Progenitor cell of endocrine pancreas (in vitro differentiated cells): Measurements from ENCODE around the gene GSTO1. TPM values are rescaled to one million over a fixed set of nuclear protein-coding genes. Genes with fewer than 3 reads are reported as not detected.

Experiments
- DNase-seq: peaks from one replicate; pipeline ENCODE4 v3.0.0; 2021; ENCODE audit warnings: low spot score; ENCODE audit not compliant: unreplicated experiment
- H3K27ac Mint-ChIP-seq: 2 replicates; pipeline ENCODE4 v1.8.0; 2021; ENCODE audit warnings: mild to moderate bottlenecking, moderate library complexity, mixed read lengths
- H3K27me3 Mint-ChIP-seq: 2 replicates; pipeline ENCODE4 v1.8.0; 2021; ENCODE audit warnings: mixed read lengths
- H3K36me3 Mint-ChIP-seq: 2 replicates; pipeline ENCODE4 v1.8.0; 2022; ENCODE audit warnings: mixed read lengths; ENCODE audit not compliant: insufficient read depth
- H3K4me1 Mint-ChIP-seq: 2 replicates; pipeline ENCODE4 v1.8.0; 2021; ENCODE audit warnings: low read depth, mixed read lengths
- H3K4me3 Mint-ChIP-seq: 2 replicates; pipeline ENCODE4 v1.8.0; 2021; ENCODE audit warnings: low read depth, mild to moderate bottlenecking, moderate library complexity, mixed read lengths
- H3K9me3 Mint-ChIP-seq: 2 replicates; pipeline ENCODE4 v1.8.0; 2021; ENCODE audit warnings: low read depth, mixed read lengths
- CTCF ChIP-seq: fragments of 200-600 bp; sonication (generic); IDR thresholded peaks from one replicate; pipeline ENCODE4 v1.5.0; 2021; ENCODE audit warnings: antibody characterized with exemption, mild to moderate bottlenecking; ENCODE audit not compliant: unreplicated experiment
- total RNA-seq: library from RNA; stranded (reverse); gene quantifications from 2 replicates; pipeline ENCODE4 v1.2.1, GENCODE V29; 2021

The GSTO1 gene
- total RNA-seq, 1 donor from 2014 or later = 107 TPM

DNA sequence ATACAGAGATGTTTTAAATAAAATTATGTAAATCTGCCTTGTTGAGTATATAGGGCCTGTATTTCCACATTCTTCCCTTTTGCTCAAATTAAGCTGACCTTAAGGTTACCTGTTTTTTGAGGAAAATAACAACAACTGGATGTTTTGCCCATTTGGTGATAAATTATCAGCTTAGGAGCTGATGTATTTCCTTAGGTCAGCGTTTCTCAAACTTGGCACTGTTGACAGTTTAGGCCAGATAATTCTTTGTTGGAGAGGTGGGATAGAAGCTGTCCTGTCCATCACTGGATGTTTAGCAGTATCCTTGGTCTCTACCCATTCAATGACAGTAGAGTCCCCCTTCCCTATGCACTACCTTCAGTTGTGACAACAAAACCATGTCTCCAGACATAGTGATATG lies 21.5 kb downstream of the GSTO1 start:
- TF ChIP-seq CTCF = no peak
- H3K27ac Mint-ChIP-seq = no peak overlapping the region
- H3K4me1 Mint-ChIP-seq = peaks cover 5% of the 10 kb centered on the region
- no peaks in the 10 kb centered on the region for H3K9me3 Mint-ChIP-seq
- peaks cover 1% of the 10 kb centered on the region for H3K36me3 Mint-ChIP-seq
- no peak for DNase-seq
- H3K4me3 Mint-ChIP-seq = no peak overlapping the region
- peaks cover 9% of the 10 kb centered on the region for H3K27me3 Mint-ChIP-seq

DNA sequence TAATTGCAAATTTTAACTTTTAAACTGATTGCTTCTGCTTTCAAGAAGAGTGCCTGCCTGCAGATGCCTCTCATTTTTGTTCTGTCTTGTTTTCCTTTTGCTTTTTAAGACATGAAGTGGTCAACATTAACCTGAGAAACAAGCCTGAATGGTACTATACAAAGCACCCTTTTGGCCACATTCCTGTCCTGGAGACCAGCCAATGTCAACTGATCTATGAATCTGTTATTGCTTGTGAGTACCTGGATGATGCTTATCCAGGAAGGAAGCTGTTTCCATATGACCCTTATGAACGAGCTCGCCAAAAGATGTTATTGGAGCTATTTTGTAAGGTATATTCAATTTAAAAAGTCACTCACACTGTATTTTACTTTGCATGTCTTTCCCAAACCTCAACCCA lies 23.1 kb downstream of the GSTO1 start:
- Mint-ChIP-seq H3K27me3 (peaks cover 9% of the 10 kb centered on the region), H3K36me3 (peaks cover 1% of the 10 kb centered on the region), H3K9me3 (no peaks in the 10 kb centered on the region), H3K4me3 (no peak overlapping the region), H3K27ac (no peak overlapping the region), H3K4me1 (peaks cover 7% of the 10 kb centered on the region)
- no peak for TF ChIP-seq CTCF
- no peak for DNase-seq

DNA sequence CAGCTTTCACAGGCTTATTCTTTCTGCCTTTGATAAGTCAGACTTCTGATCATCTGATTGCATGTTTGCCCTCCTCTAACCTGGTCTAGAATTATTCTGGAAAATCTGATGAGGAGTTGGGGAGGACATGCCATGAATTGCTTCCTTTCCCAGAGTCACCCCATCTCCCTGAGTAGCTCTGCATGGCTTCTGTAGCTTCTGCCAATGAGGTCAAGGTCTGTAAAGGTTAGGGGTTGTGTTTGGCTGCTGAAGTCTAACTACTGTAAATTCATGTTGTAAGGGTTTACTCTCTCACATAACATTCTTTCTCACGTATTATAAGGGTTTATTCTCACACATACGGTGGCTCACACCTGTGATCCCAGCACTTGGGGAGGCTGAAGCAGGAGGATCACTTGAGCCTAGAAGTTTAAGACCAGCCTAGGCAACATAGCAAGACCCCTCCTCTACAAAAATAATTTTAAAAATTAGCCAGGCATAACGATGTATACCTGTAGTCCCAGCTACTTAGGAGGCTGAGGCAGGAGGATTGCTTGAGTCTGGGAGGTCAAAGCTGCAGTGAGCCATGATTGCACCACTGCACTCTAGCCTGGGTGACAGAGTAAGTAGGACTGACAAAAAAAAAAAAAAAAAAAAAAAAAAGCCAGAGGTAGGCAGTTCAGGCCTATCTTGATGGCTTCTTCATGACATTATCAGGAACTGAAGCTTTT lies 25.0 kb downstream of the GSTO1 start:
- H3K27ac Mint-ChIP-seq = no peak overlapping the region
- H3K4me3 Mint-ChIP-seq = no peak overlapping the region
- TF ChIP-seq CTCF = no peak
- no peak for DNase-seq
- H3K4me1 Mint-ChIP-seq = peaks cover 4% of the 10 kb centered on the region
- H3K36me3 Mint-ChIP-seq = peaks cover 1% of the 10 kb centered on the region
- H3K27me3 Mint-ChIP-seq = peaks cover 9% of the 10 kb centered on the region
- no peaks in the 10 kb centered on the region for H3K9me3 Mint-ChIP-seq

DNA sequence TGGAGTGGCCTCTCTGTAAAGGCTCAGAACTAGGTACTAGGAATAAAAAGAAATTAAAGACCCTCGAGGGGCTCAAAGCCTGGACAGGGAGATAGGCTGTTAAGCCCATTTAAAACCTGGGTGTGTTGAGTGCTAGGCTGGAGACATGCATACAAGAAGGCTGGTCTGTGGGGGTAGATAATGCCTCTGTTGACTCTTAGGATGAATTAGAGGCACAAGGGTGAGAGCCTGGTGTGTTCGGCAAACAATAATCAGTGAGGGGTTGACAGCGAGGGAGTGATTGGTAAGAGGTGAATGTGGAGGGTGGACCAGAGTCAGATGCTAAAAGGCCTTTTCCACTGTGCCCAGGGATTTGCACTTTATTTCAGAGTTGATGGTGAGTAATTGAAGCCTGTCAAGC lies 27.0 kb downstream of the GSTO1 start:
- Mint-ChIP-seq H3K27me3 (no peaks in the 10 kb centered on the region), H3K4me3 (no peak overlapping the region), H3K9me3 (no peaks in the 10 kb centered on the region), H3K27ac (no peak overlapping the region), H3K36me3 (peaks cover 1% of the 10 kb centered on the region), H3K4me1 (peaks cover 2% of the 10 kb centered on the region)
- no peak for TF ChIP-seq CTCF
- no peak for DNase-seq

DNA sequence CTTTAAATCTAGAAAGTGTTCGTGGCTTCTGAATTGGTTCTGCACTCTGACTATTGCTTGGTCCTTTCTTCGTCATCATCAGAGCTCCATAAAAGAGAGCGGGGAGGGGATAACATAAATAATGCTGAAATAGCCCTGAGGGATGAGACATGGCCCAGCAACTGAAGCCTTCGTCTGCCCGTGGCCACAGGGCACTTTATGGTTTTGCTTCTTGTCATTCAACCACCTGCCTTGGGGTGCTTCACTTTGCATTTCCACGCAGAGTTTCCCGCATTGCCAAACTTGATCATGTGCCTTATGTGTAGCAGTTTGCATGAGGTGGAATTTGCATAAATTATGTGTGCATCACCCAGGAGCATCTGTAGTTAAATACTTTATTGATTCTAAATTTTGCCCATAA lies 30.2 kb downstream of the GSTO1 start:
- H3K27me3 Mint-ChIP-seq = peaks cover 3% of the 10 kb centered on the region
- H3K9me3 Mint-ChIP-seq = no peaks in the 10 kb centered on the region
- no peak for DNase-seq
- H3K27ac Mint-ChIP-seq = no peak overlapping the region
- no peak for TF ChIP-seq CTCF
- H3K36me3 Mint-ChIP-seq = peaks cover 1% of the 10 kb centered on the region
- H3K4me3 Mint-ChIP-seq = no peak overlapping the region
- H3K4me1 Mint-ChIP-seq = peaks cover 2% of the 10 kb centered on the region
